ENCODE measurements around the gene FOXJ3. TPM values are rescaled to one million over a fixed set of nuclear protein-coding genes. Genes with fewer than 3 reads are reported as not detected.

The FOXJ3 gene
- total RNA-seq, 4 donors from 2014 or later, result 50.2 to 63.1 (median 56.6) TPM

- no peak for TF ChIP-seq CTCF (IDR thresholded peaks at IDR 0.05; ENCODE audit: low read depth)
These were observed 124.5 kb downstream of the FOXJ3 start for GRCh38 chr1:42210421-42211133.

- no peak for TF ChIP-seq CTCF (IDR thresholded peaks at IDR 0.05; ENCODE audit: low read depth)
These were observed 125.3 kb downstream of the FOXJ3 start for GRCh38 chr1:42209526-42210251.

GRCh38 chr1:42206164-42206563 is 128.9 kb downstream of the FOXJ3 start:
- no peak for TF ChIP-seq CTCF (IDR thresholded peaks at IDR 0.05; ENCODE audit: low read depth)

GRCh38 chr1:42201986-42202385 is 133.0 kb downstream of the FOXJ3 start:
- TF ChIP-seq CTCF (IDR thresholded peaks at IDR 0.05; ENCODE audit: low read depth), result no peak

GRCh38 chr1:42198251-42198650 is 136.8 kb downstream of the FOXJ3 start:
- TF ChIP-seq CTCF (IDR thresholded peaks at IDR 0.05; ENCODE audit: low read depth), result no peak

- TF ChIP-seq CTCF (IDR thresholded peaks at IDR 0.05; ENCODE audit: low read depth), result no peak
These were observed 139.2 kb downstream of the FOXJ3 start for GRCh38 chr1:42195841-42196240.

- TF ChIP-seq CTCF (IDR thresholded peaks at IDR 0.05; ENCODE audit: low read depth), result no peak
These were observed 142.9 kb downstream of the FOXJ3 start for GRCh38 chr1:42192106-42192505.
